Right lung (tissue), 10 donors: ENCODE results near the gene CHORDC1. TPM values are rescaled to one million over a fixed set of nuclear protein-coding genes. Genes with fewer than 3 reads are reported as not detected.
"Not testable (repeated sequence)": the region's sequence is repeated elsewhere in the genome, so short reads cannot be mapped to it uniquely, and the experiment has no call there.

Experiments used
- DNase-seq, 2 donors: peaks; one replicate each; pipeline ENCODE4 v3.0.0-alpha.2; 2013
- long read RNA-seq, 8 donors: transcript quantifications; one replicate each; lab custom pipeline, GENCODE V29; 2026
- polyA plus RNA-seq, 5 donors: library from polyadenylated mRNA; unstranded; fragments of 120-200 nt; gene quantifications; one replicate each; pipeline versions ENCODE4 v1.2.1 to v1.2.3, GENCODE V29; 2013; ENCODE audit warnings: inconsistent platforms in 1 of 5, low replicate concordance in 1 of 5; ENCODE audit not compliant: insufficient read length in 5 of 5, insufficient read depth in 1 of 5

The CHORDC1 gene
- 10 to 100 TPM; 45.1 to 65.8 (median 59.6) TPM for polyA plus RNA-seq
- long read RNA-seq, donor 1, full-length matches to known transcripts: 7 of 34 reads
- long read RNA-seq, donor 1, partial matches to known transcripts: 27 of 34 reads
- long read RNA-seq, donor 1, other reads (novel, unspliced or antisense): 0 of 34 reads
- long read RNA-seq, donor 2, partial matches to known transcripts: 0 of 4 reads
- long read RNA-seq, donor 2, other reads (novel, unspliced or antisense): 0 of 4 reads
- long read RNA-seq, donor 3, full-length matches to known transcripts: 5 of 18 reads
- long read RNA-seq, donor 3, partial matches to known transcripts: 13 of 18 reads
- long read RNA-seq, donor 3, other reads (novel, unspliced or antisense): 0 of 18 reads
- long read RNA-seq, donor 4, full-length matches to known transcripts: 4 of 4 reads
- long read RNA-seq, donor 4, partial matches to known transcripts: 0 of 4 reads
- long read RNA-seq, donor 4, other reads (novel, unspliced or antisense): 0 of 4 reads
- long read RNA-seq, donor 5, transcript CHORDC1-201 (11 exons, 2,654 nt): major isoform, 5 of 41 reads
- long read RNA-seq, donor 5, partial matches to known transcripts: 36 of 41 reads
- long read RNA-seq, donor 5, other reads (novel, unspliced or antisense): 0 of 41 reads
- long read RNA-seq, donor 6, transcript CHORDC1-201 (11 exons, 2,654 nt): major isoform, 7 of 25 reads
- long read RNA-seq, donor 6, partial matches to known transcripts: 17 of 25 reads
- long read RNA-seq, donor 6, other reads (novel, unspliced or antisense): 0 of 25 reads
- long read RNA-seq, donor 7, full-length matches to known transcripts: 5 of 12 reads
- long read RNA-seq, donor 7, partial matches to known transcripts: 7 of 12 reads
- long read RNA-seq, donor 7, other reads (novel, unspliced or antisense): 0 of 12 reads
- long read RNA-seq, donor 8, partial matches to known transcripts: 0 of 3 reads
- long read RNA-seq, donor 8, other reads (novel, unspliced or antisense): 0 of 3 reads

DNA sequence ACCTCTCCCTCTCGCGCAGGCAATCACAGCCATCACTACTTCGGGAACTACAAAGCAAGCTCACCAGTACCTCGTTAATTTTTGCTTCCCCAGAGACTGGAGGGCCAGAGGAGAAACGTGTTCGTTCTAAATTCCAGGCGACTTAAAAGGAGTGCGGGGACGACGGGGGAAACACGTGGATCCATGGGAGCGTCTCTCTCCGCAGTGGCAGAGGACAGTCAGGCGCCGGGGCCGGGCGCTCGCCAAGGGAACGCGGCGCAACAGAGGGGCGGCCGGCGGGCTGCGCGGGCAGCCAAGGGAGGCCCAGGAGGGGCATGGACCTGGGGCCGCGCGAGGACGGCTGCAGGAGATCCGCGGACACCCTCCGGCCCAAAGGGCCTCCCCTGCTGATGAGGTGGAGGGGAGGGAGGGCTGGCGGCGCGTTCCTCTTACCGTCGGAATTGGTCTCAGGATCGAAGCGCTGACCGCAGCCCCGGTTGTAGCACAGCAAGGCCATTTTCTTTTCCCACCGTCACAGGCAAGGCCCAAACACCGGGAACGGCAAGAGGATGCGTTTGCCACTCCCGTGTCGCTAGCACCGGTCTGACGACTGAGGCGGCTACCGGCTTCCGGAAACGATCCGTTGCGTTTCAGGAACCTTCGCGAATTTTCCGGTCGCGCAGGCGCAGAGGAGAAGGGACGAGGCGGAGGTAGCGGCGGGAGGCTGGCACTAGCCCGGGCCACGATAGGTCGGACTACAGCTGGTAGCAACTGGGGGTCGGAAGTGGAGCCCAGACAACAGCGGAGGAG is at the start of gene CHORDC1:
CHORDC1 (minus strand) TSS at position 591 of the 789 bp plus-strand sequence; CDS start at position 496, 95 bp downstream.
- DNase-seq: peak; percentile 83 to 89

DNA sequence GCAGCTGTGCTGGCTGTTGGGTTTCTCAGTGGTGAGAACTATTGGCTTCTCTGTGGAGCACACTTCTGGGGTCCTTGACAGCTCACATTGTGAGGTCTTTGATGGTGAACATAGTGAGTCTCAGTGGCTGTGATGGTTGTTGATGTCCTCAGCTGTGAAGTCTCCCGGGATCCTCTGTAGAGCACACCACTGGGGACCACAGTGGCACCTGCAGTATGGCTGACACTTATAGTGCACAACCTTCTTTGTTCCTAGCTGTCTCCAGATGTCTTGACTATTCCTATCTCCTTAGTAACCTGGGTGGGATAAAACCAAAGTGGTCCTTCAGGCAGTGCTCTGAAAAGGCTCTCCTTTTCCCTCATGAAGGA is 34.3 kb upstream of the CHORDC1 start:
- no peak for DNase-seq

DNA sequence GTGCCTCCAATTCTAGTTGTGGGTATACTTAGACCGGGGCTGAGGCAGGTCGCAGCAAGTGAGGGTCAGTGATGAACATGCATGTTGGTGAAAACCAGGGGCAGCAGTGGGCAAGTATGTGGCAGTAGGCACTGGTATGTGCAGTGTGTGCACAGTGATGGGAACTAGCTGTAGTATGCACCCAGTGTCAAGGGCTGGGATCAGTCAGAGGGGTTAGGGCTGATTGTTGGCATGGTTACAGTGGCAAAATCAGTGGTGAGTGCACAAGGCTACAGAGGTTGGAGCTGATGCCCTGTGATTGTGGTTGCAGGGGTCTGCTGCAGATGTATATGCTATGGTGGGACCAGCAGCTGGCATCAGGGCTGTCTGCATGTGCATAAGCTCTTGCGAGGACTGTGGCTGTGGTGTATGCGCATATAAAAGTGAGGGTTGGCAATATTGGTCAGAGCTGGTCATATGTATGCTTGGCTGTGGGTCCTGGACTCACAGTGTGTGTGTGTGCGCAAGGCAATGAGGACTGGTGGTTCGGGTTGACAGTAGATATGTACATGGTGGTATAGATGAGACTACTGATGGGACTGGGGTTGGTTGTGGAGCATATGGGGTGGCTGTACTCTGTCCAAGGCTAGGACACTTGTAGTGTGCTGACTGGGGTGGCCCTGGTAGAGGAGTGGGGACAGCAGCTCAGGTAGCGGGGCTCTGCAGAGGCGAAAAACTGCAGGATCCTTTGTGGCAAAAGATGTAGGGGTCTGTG is 33.7 kb upstream of the CHORDC1 start:
- DNase-seq: no peak

DNA sequence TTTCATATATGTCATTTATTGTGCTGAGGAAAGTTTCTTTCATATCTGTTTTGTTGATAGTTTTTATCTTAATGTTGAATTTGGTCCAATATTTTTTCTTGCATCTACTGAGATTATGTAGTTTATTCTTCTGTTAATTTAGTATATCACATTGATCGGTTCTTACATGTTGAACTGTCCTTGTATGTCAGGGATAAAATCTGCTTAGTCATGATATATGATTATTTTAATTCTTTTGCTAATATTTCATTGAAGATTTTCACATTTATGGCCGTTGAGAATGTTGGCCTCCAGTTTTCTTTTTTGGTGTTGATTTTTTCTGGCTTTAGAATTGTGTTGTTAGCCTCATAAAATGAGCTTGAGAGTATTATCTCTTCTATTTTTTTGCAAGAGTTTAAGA is 31.2 kb upstream of the CHORDC1 start:
- DNase-seq: no peak

DNA sequence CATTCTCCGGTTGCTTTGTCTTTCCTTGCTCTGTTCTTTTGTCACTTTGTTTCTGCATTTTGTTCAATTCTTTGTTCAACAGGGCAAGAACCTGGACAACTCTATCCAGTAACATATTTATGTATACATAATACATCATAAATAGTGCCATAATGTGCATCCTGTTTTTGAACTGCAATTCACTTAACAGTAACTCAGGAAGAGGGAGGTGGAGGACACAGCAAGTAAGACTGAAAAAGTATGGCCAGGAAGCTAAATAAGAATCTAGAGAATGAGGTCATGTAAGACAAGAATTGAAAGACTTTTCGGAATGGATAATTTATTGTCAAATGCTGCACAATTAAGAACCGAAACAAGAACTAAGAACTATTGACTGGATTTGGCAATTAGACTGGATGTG is 29.2 kb upstream of the CHORDC1 start:
- no peak for DNase-seq

DNA sequence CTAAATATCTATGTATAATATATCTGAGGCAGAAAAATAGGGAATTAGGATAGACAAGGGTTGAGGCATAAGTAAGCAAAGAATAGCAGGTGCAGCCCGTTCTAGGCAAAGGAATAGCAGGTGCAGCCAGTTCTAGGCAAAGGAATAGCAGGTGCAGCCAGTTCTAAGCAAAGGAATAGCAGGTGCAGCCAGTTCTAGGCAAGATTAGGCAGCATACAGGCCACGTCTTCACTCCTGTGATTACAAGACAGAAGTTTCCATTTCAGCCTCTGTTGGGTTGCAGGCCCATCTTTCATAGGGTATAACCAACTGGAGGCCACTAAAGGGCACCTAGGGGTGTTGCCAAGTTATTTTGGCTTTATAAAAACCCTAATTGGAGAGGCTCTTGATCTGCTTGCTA is 28.8 kb upstream of the CHORDC1 start:
- DNase-seq: no peak

DNA sequence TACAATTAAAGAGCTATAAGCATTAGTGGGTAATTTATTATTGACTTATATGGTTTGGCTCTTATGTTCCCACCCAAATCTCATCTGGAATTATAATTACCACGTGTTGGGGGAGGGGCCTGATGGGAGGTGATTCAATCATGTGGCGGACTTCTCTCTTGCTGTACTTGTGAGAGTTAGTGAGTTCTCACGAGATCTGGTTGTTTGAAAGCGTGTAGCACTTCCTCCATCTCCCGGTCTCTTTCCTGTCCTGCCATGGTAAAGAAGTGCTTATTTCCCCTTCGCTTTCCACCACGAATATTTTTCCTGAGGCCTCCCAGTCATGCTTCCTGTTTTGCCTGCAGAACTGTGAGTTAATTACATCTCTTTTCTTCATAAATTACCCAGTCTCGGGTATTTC is 28.1 kb upstream of the CHORDC1 start:
- no peak for DNase-seq

DNA sequence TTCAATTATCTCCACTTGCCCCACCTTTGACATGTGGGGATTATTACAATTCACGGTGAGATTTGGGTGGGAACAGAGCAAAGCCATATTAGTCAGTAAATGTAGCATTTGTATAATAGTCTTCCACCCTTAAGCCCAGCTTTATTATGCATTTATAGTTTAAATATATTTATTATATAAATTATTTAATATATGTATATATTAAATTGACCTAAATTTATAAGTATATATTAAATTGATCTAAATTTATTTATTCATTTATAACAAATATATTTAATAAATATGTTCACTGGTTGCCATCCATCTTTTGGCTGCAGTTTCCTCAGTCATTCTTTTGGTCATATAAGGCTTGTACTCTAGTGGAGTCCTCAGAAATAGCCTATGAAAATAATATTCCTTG is 23.6 kb upstream of the CHORDC1 start:
- DNase-seq: no peak

DNA sequence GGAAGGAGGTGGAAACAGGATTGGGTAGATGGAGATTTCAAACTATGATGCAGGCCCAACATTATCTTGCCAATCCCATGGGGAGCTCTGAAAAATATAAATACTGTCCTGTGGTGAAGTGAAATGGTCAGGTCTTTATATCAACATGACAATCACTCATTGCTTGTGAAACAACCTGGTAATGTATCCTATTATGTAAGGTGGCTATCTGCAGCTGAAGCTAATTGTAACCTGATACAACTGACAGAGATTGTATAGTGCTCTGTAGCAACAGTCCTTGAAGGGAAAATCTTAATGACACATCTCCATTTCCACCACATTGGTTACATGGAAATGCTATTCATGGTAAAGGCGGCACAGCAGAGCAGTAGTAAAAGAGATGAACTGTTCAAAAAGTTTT is 20.7 kb upstream of the CHORDC1 start:
- DNase-seq: no peak

DNA sequence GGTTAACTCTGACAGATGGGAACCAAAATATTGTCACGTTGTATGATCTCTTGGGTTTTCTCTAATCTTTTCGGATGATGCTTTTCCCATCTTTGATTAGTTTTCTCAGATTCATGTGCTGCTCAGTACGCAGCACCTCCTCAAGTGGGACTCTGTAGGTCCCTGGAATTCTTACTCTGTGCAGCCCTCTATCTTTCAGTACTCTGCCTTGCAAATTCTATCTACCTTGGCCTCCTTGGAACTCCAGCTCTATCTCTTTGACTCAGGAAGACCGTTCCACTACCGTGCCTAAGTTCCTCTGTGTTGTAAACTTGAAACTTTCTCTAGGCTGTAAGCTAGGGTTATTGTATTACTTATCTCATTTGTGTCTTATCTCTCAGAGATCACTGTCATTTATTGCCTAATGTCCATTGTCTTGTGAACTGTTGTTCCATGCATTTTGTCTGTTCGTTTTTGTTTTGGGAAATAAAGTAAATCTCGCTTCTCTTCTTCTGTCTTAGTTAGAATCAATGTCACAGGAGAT is 20.1 kb upstream of the CHORDC1 start:
- no peak for DNase-seq

DNA sequence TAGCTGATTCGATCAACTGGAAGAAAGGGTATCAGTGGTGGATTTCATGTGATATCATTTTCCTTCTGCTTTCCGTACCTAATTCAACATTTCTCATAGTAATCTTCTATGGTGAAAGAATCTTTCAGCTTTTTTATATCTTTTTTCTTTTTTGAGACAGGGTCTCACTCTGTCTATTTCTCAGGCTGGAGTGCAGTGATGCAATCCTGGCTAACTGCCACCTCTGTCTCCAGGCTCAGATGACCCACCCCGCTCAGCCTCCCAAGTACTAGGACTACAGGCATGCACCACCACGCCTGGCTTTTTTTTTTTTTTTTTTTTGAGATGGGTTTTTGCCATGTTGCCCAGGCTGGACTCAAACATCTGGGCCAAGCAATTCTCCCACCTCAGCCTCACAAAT is 18.6 kb upstream of the CHORDC1 start:
- no peak for DNase-seq

DNA sequence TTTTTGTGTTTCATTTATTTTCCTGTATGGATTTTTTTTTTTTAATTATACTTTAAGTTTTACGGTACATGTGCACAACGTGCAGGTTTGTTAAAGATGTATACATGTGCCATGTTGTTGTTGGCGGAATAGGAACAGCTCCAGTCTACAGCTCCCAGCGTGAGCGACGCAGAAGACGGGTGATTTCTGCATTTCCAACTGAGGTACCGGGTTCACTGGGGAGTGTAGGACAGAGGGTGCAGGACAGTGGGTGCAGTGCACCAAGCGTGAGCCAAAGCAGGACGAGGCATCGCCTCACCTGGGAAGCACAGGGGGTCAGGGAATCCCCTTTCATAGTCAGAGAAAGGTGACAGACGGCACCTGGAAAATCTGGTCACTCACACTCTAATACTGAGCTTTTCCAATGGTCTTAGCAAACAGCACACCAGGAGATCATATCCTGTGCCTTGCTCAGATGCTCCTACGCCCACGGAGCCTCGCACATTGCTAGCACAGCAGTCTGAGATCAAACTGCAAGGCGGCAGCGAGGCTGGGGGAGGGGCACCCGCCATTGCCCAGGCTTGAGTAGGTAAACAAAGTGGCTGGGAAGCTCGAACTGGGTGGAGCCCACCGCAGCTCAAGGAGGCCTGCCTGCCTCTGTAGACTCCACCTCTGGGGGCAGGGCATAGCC is 17.3 kb upstream of the CHORDC1 start:
- not testable (repeated sequence) for DNase-seq

DNA sequence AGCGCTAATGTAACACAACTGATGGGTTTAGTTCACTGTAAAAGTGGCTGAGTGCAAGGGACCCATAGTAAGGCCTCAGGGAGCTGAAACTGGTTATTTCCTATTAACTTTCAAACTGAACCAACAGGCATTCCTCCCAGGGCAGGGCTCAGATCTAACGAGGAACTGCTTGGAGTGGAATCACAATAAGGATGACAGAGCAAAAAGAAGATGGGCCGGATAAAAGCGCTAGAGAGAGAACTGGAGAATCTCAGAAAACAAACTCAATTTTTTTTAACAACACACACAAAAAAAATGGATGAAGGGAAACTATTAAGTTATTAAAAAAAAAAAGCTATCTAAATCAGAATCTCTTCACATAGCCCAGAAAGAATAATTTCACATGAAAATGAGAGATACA is 14.2 kb upstream of the CHORDC1 start:
- no peak for DNase-seq

DNA sequence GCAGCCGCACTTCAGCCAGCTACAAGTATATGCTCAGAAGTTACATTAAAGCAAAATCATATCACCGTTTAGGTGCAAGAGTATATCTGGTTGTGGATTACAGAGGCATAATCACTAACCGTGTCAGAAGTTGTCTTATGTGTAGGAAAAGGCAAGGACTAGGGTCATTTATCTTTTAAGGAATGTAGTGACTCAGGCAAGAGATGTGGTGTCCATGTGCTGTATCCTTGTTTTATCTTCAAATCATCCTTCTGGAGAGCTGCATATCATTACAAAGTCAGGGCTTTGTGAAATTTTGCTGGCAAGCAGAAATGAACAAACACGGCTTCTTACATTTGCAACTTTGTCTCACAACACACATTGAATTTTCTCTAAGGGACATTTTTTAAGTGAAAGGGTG is 12.7 kb upstream of the CHORDC1 start:
- no peak for DNase-seq

DNA sequence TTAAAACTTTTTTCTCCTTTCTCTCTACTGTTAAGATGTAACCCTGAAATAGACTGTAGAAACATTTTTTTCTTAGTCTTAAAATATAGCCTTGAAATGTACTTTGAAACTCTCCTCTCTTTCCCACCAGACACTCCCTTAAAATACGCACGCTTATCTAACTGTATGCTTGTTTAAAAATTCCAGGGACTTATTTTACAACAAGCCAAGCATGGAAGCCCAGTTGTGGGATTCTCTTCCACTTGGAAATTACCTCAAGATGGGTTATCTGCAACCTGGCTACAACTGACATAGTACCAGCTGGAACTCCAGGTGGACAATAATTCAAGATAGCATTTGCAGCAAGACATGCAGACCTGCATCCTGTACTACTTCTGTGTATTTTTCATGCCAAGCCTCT is 12.1 kb upstream of the CHORDC1 start:
- no peak for DNase-seq

DNA sequence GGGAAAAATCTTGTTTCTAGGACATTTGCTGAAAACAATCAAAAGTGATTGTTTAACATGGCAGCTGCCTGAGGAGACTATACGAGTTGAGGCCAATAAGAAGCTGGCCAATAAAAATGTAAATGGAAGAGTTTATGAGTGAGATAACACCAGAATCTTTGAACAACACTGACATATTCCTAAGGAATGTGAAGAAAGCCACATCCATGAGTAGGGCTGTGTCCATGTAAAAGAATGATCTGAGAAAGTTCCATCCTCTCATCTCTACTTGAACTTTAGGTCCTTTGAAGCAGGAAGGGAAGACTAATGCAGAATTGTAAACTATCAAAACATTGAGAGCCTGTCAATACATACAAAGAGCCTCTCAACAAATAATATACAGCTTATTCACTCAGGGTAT is 6.9 kb upstream of the CHORDC1 start:
- no peak for DNase-seq

DNA sequence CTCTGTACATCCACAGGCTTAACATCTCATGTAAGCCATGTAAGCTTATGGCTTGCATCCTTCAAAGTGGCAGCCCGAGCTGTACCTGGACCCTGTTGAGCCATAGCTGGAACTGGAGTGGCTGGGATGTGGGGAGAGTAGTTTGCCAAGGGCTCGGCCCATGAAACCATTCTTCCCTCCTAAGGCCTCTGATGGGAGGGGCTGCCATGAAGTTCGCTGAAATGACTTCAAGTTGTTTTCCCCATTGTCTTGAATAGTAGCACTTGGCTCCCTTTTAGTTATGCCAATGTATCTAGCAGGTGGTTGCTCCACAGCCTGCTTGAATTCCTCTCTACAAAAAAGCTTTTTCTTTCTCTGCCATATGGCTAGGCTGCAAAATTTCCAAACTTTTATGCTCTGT is 5.2 kb upstream of the CHORDC1 start:
- no peak for DNase-seq

DNA sequence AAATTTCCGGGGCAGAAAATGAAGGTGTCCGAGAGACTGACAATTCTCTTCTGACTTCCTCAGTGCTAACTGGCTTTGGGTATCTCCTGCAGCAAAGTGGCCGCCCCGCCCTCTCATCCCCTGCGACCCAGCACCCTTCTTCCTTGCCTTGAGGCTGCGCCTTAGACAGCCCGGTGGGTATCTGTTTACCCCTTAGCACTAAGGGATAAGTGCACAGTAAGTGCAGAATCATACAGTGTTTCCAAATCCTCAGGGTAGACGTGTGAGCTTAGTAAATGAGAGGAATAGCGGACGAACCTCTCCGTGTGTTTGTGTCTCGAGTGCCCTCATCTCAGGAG is 368 bp upstream of the CHORDC1 start:
- DNase-seq: no peak

DNA sequence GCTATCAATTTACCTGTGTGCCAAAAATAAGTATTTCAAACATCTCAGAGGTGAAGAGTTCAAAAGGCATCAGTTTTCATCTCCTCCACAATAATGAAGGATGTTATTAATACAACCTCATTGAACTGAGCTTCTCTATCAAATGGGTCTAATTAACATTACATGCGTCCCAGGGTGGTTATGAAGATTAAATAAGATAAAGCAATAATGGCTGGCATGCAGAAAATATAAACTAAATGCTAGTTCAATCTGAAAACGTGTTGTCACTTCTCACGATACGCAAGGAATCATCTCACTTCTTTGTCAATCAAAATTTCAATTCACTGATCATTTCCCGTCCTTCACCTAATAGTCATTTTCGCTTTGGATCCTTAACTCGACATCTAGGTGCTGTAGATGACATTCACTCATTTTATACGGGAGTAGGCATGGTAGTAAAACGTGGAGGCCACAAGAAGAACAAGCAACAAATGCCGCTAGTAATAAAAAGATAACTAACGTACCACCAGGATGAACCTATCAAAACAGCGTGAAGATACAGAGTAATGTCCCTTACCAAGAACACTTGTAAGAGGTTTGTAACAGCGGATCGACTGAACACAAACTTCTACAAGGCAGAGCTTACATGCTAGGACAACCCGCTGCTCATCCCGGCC is 918 bp downstream of the CHORDC1 start:
- no peak for DNase-seq

DNA sequence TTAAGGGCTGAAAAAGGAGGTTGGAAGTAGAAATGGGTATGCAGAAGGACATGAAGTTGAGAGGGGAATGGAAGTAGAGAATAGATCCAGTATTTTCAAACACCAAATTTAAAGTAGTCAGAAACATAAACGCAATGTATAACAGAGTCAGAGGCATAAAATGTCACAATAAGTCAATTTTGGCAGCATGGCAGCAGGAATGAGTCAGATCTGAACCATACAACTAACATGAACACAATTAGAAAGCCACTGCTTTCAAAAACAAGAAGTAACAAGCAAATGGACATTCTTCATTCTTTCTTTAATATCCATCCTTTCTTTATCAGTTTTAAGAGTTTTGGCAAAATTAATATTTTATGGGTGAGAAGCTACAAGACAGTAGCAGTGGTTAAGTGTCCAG is 2.5 kb downstream of the CHORDC1 start:
- DNase-seq: no peak
